A549 (cell line): ENCODE data around the gene CAPN9. TPM values are rescaled to one million over a fixed set of nuclear protein-coding genes. Genes with fewer than 3 reads are reported as not detected.

ENCODE experiments used
- ATAC-seq, 2 experiments: fragments of 200-7000 bp in 1 of 2; fragments of >200 bp in 1 of 2; cut with Nextera tagmentation in 1 of 2; cut with Tn5 transposase in 1 of 2; 3 replicates each; pipeline versions ENCODE4 v1.8.0 to v1.9.1; 2018 to 2020; ENCODE audit warnings: mild to moderate bottlenecking in 1 of 2, moderate library complexity in 1 of 2
- CTCF ChIA-PET: fragments of 300-600 bp; sonication (Branson Sonifier 250); formaldehyde crosslinking; extraction: SDS; loops from one replicate; lab custom pipeline; 2021; ENCODE audit warnings: antibody characterized with exemption, inconsistent platforms; lab: Yijun Ruan, JAX
- POLR2A ChIA-PET: fragments of 350-600 bp; formaldehyde crosslinking; extraction: SDS; loops from one replicate; lab custom pipeline; 2021; ENCODE audit warnings: antibody characterized with exemption, inconsistent platforms; lab: Yijun Ruan, JAX
- DNase-seq, 2 experiments: peaks; one replicate each; pipeline versions ENCODE4 v3.0.0 to v3.0.0-alpha.2; 2011 to 2016; ENCODE audit warnings: low read depth in 1 of 2, low spot score in 1 of 2
- FAIRE-seq: peaks from 2 replicates; lab custom pipeline; 2011; peaks lifted over from hg19 to GRCh38; lab: Jason Lieb, UNC
- H3K27ac ChIP-seq, 2 experiments: fragments of >200 bp; sonication (Bioruptor Twin); formaldehyde crosslinking; 3 replicates each; pipeline ENCODE4 v1.5.1; 2016 to 2017
- H3K4me1 ChIP-seq: fragments of >200 bp; sonication (Bioruptor Twin); formaldehyde crosslinking; 3 replicates; pipeline ENCODE4 v1.6.1; 2016
- H3K4me2 ChIP-seq: fragments of >200 bp; sonication (Bioruptor Twin); formaldehyde crosslinking; 3 replicates; pipeline ENCODE4 v1.6.1; 2016
- H3K4me3 ChIP-seq: fragments of >200 bp; sonication (Bioruptor Twin); formaldehyde crosslinking; 3 replicates; pipeline ENCODE4 v1.5.1; 2016
- H3K9me3 ChIP-seq: fragments of >200 bp; sonication (Bioruptor Twin); formaldehyde crosslinking; 3 replicates; pipeline ENCODE4 v1.6.1; 2016
- BHLHE40 ChIP-seq: IDR thresholded peaks from 2 replicates; pipeline ENCODE4 v1.6.1; 2012; ENCODE audit warnings: low read depth, low read length, inconsistent platforms
- CEBPB ChIP-seq, 2 experiments: fragments of >200 bp in 1 of 2; sonication (Bioruptor Twin) in 1 of 2; formaldehyde crosslinking in 1 of 2; IDR thresholded peaks; 2 replicates each; pipeline ENCODE4 v1.6.1; 2012 to 2016
- EHF ChIP-seq: fragments of 250-450 bp; sonication (Bioruptor Pico); IDR thresholded peaks from 2 replicates; pipeline ENCODE4 v1.5.0; 2020; ENCODE audit warnings: mild to moderate bottlenecking
- EHMT2 ChIP-seq: fragments of 200-600 bp; sonication (generic); IDR thresholded peaks from 2 replicates; pipeline ENCODE4 v1.6.1; 2016; ENCODE audit warnings: antibody characterized with exemption, low read depth, mild to moderate bottlenecking, moderate library complexity
- EP300 ChIP-seq, 2 experiments: fragments of >200 bp; sonication (Bioruptor Twin); formaldehyde crosslinking; IDR thresholded peaks; 2 replicates in 1 of 2; 3 replicates in 1 of 2; pipeline ENCODE4 v1.6.1; 2016 to 2017
- ESRRA ChIP-seq: fragments of 150-350 bp; IDR thresholded peaks from 2 replicates; pipeline ENCODE4 v1.6.1; 2014; ENCODE audit warnings: mild to moderate bottlenecking, low read length, borderline replicate concordance
- GATA3 ChIP-seq: IDR thresholded peaks from 2 replicates; pipeline ENCODE4 v1.6.1; 2012; ENCODE audit warnings: borderline replicate concordance
- HDAC2 ChIP-seq: fragments of 200-600 bp; sonication (generic); IDR thresholded peaks from 2 replicates; pipeline ENCODE4 v1.6.1; 2016
- HOXB13 ChIP-seq: fragments of 250-450 bp; sonication (Bioruptor Pico); IDR thresholded peaks from 2 replicates; pipeline ENCODE4 v1.5.0; 2020; ENCODE audit warnings: low read depth, mild to moderate bottlenecking, moderate library complexity
- HOXB5 ChIP-seq: fragments of 250-450 bp; sonication (Bioruptor Pico); IDR thresholded peaks from 2 replicates; pipeline ENCODE4 v1.5.0; 2020; ENCODE audit warnings: mild to moderate bottlenecking, moderate library complexity
- KDM5A ChIP-seq: fragments of 200-600 bp; sonication (generic); IDR thresholded peaks from 2 replicates; pipeline ENCODE4 v1.6.1; 2016; ENCODE audit warnings: antibody characterized with exemption, mild to moderate bottlenecking
- NFE2L2 ChIP-seq: fragments of 150-350 bp; conservative IDR thresholded peaks from 2 replicates; pipeline ENCODE4 v1.6.1; 2014; ENCODE audit warnings: low read length
- NR3C1 ChIP-seq: fragments of >200 bp; sonication (Bioruptor Twin); formaldehyde crosslinking; IDR thresholded peaks from 3 replicates; pipeline ENCODE4 v1.6.1; 2017
- PHF8 ChIP-seq: fragments of 200-600 bp; sonication (generic); IDR thresholded peaks from 2 replicates; pipeline ENCODE4 v1.6.1; 2016; ENCODE audit warnings: low read depth, mild to moderate bottlenecking, antibody characterized with exemption, moderate library complexity, borderline replicate concordance
- RAD21 ChIP-seq, 2 experiments: fragments of >200 bp in 1 of 2; sonication (Bioruptor Twin) in 1 of 2; formaldehyde crosslinking in 1 of 2; IDR thresholded peaks in 1 of 2; conservative IDR thresholded peaks in 1 of 2; 2 replicates in 1 of 2; 3 replicates in 1 of 2; pipeline ENCODE4 v1.6.1; 2012 to 2018; ENCODE audit warnings: inconsistent platforms in 1 of 2
- SMC3 ChIP-seq: fragments of >200 bp; sonication (Bioruptor Twin); formaldehyde crosslinking; IDR thresholded peaks from 3 replicates; pipeline ENCODE4 v1.6.1; 2018; ENCODE audit warnings: inconsistent platforms
- ZC3H11A ChIP-seq: fragments of 450-650 bp; IDR thresholded peaks from 2 replicates; pipeline ENCODE4 v1.6.1; 2014; ENCODE audit warnings: antibody characterized with exemption, mild to moderate bottlenecking
- WGBS: methylation state at CpG from one replicate; pipeline ENCODE4 v1.1.6; 2017; ENCODE audit errors: missing lambda C conversion rate; 5-methylcytosine and 5-hydroxymethylcytosine counted together
- polyA plus RNA-seq, 4 experiments: library from polyadenylated mRNA; depleted of rRNA in 3 of 4; stranded (reverse); fragments of >200 nt; fragmentation: RNase III in 1 of 4; extraction: RNeasy Plus Mini Kit Qiagen cat#74134 plus additional on column Dnase treatment in 1 of 4; gene quantifications; 2 replicates in 3 of 4; 3 replicates in 1 of 4; pipeline ENCODE4 v1.2.3, GENCODE V29; 2011 to 2017
- TF ChIP-seq, protein P1 (sequence below): IDR thresholded peaks from 2 replicates; pipeline ENCODE4 v1.6.1; 2012
- TF ChIP-seq, protein P2 (sequence below): fragments of >200 bp; sonication (Bioruptor Twin); formaldehyde crosslinking; IDR thresholded peaks from 3 replicates; pipeline ENCODE4 v1.5.1; 2016
- TF ChIP-seq, protein P3 (sequence below): fragments of >200 bp; sonication (Bioruptor Twin); formaldehyde crosslinking; IDR thresholded peaks from 2 replicates; pipeline ENCODE4 v1.6.1; 2016
- TF ChIP-seq, protein P4 (sequence below): fragments of >200 bp; sonication (Bioruptor Twin); formaldehyde crosslinking; IDR thresholded peaks from 3 replicates; pipeline ENCODE4 v1.6.1; 2016

The CAPN9 gene
- polyA plus RNA-seq, 2 of the 4 experiments (the other 2 are of a cell fraction), result not detected

DNA sequence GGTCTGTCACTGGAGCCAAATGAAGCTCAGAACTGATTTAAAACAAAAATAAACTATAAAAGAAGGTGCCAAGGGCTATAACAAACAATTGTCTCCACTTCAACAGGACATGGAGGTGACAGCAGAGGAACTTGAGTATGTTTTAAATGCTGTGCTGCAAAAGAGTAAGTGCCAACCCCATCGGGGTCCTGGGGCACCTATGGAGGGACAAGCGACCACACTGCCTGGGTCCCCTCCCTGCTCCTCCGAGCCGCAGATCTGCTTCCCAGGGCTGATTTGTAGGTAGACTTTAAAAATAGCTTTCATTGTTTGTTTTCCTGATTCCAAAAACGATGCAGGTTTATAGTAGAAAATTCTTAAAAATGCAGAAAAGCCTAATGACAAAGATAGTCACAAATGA lies 42.8 kb downstream of the CAPN9 start:
- Histone ChIP-seq H3K27ac (no peak overlapping the region), H3K4me1 (no peaks in the 10 kb centered on the region), H3K9me3 (no peaks in the 10 kb centered on the region), H3K4me3 (no peak overlapping the region), H3K4me2 (no peak overlapping the region)
- no peak for FAIRE-seq
- ATAC-seq, result no peak
- no peak for TF ChIP-seq EHMT2
- TF ChIP-seq HOXB5 (CRISPR knock-in tag), result no peak
- TF ChIP-seq BHLHE40, result no peak
- no peak for TF ChIP-seq RAD21 (conservative IDR thresholded peaks at IDR 0.05 in 1 of 2, IDR thresholded peaks at IDR 0.05 in 1 of 2)
- no peak for TF ChIP-seq ESRRA
- TF ChIP-seq ZC3H11A, result no peak
- no peak for DNase-seq
- CTCF ChIA-PET, result interaction anchor here (0.6 to 1.5 kb wide), 2 partner anchors 331 to 420 kb away, joined by 3 to 6 read pairs; no protein-coding TSS in a partner anchor
- POLR2A ChIA-PET, result no interaction called here
- 34% methylated on average over 5 of the region's 5 CpGs for WGBS

DNA sequence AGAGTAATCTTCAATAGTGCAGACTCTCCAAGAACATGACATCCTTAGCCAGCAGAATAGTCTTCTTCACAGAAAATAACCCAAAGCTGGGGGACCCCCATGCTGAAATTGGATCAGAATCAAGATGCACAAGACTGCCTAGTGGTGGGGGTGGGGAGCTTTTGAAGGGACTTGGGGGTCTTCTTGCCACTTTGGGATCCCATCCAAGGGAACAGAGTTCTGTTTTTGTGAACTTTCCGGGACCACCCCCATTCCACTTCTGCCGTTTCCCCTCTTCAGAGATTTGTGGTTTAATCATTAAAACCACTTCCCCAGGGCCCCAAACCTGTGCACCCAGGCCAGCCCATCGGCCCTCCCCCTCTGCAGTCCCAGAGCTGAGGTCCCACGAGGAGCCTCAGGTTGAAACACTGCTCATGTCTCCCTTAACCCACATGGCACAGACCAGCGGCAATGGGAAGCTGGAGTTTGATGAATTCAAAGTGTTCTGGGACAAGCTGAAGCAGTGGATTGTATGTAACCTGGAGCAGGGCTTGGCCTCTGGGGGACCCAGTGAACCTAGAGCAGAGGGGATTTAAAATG lies 44.9 kb downstream of the CAPN9 start:
- WGBS, result 41% methylated on average over 5 of the region's 5 CpGs
- H3K9me3 ChIP-seq, result no peaks in the 10 kb centered on the region
- ChIA-PET CTCF (interaction anchor here (0.8 to 1.9 kb wide), 2 partner anchors 9 to 17 kb away, joined by 3 to 7 read pairs; no protein-coding TSS in a partner anchor), POLR2A (no interaction called here)
- H3K4me1 ChIP-seq, result no peaks in the 10 kb centered on the region
- no peak for FAIRE-seq
- TF ChIP-seq HOXB5 (CRISPR knock-in tag) (no peak), NR3C1 (no peak), NFE2L2 (no peak), HDAC2 (no peak), BHLHE40 (no peak), HOXB13 (CRISPR knock-in tag) (no peak), EHF (CRISPR knock-in tag) (no peak), SMC3 (no peak), GATA3 (no peak), KDM5A (no peak), CEBPB (IDR thresholded peaks at IDR 0.05) (no peak), EP300 (IDR thresholded peaks at IDR 0.05) (no peak), PHF8 (no peak)
- TF ChIP-seq, protein P1, sequence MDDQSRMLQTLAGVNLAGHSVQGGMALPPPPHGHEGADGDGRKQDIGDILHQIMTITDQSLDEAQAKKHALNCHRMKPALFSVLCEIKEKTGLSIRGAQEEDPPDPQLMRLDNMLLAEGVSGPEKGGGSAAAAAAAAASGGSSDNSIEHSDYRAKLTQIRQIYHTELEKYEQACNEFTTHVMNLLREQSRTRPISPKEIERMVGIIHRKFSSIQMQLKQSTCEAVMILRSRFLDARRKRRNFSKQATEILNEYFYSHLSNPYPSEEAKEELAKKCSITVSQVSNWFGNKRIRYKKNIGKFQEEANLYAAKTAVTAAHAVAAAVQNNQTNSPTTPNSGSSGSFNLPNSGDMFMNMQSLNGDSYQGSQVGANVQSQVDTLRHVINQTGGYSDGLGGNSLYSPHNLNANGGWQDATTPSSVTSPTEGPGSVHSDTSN, result no peak
- TF ChIP-seq, protein P2, sequence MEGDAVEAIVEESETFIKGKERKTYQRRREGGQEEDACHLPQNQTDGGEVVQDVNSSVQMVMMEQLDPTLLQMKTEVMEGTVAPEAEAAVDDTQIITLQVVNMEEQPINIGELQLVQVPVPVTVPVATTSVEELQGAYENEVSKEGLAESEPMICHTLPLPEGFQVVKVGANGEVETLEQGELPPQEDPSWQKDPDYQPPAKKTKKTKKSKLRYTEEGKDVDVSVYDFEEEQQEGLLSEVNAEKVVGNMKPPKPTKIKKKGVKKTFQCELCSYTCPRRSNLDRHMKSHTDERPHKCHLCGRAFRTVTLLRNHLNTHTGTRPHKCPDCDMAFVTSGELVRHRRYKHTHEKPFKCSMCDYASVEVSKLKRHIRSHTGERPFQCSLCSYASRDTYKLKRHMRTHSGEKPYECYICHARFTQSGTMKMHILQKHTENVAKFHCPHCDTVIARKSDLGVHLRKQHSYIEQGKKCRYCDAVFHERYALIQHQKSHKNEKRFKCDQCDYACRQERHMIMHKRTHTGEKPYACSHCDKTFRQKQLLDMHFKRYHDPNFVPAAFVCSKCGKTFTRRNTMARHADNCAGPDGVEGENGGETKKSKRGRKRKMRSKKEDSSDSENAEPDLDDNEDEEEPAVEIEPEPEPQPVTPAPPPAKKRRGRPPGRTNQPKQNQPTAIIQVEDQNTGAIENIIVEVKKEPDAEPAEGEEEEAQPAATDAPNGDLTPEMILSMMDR, result no peak
- TF ChIP-seq, protein P3, sequence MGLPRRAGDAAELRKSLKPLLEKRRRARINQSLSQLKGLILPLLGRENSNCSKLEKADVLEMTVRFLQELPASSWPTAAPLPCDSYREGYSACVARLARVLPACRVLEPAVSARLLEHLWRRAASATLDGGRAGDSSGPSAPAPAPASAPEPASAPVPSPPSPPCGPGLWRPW, result no peak
- TF ChIP-seq, protein P4, sequence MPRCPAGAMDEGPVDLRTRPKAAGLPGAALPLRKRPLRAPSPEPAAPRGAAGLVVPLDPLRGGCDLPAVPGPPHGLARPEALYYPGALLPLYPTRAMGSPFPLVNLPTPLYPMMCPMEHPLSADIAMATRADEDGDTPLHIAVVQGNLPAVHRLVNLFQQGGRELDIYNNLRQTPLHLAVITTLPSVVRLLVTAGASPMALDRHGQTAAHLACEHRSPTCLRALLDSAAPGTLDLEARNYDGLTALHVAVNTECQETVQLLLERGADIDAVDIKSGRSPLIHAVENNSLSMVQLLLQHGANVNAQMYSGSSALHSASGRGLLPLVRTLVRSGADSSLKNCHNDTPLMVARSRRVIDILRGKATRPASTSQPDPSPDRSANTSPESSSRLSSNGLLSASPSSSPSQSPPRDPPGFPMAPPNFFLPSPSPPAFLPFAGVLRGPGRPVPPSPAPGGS, result no peak
- TF ChIP-seq, all 56 proteins: peak for 0
- DNase-seq (no peak), ATAC-seq (no peak)
- H3K4me2 ChIP-seq, result no peak overlapping the region
- H3K4me3 ChIP-seq, result no peak overlapping the region
- H3K27ac ChIP-seq, result no peak overlapping the region
